NCI-H460 (cell line): ENCODE measurements around the gene MACROD2. TPM values are rescaled to one million over a fixed set of nuclear protein-coding genes. Genes with fewer than 3 reads are reported as not detected.

Source experiments
- DNase-seq: peaks from one replicate; pipeline ENCODE4 v3.0.0-alpha.2; 2016; ENCODE audit warnings: low read depth; ENCODE audit errors: extremely low read depth
- total RNA-seq: library from RNA; depleted of rRNA; stranded (reverse); fragments of >200 nt; shearing (Covaris generic); gene quantifications from 2 replicates; pipeline ENCODE4 v1.2.3, GENCODE V29; 2014

Gene MACROD2
- total RNA-seq, 1 experiment from 2014 or later: 2.0 TPM

DNA sequence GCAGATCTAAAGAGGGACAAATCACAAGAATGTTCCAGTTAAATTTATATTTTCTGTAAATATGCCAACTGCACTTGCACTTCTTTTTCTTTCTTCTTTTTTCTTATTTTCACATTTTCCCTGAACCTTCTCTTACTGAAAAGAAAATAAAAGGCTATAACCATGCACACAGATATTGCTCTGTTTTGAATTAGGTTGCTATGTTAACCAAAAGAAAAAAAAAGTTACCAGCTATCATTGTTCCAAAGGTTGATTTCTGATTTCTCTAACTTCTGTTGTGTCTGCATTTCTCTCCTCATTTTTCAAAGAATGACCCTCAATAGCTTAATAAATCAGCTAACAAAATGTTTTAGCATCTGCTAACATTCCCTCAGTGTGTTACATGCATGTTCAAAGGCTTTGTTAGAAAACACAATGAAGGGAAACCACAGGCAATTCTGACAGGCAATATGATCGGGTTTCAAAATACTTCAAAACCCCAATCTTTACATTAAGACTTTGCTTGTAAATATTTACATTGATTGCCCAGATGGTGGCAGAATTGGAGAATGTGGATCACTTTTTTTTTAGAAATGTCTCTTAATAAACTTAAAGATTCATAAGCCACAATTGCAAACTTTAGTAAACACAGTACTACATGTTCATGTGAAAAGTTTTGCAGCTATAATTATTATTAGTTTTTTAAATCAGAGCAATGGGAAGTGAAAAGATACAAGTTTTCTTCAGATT is 1270.4 kb downstream of the MACROD2 start:
- DNase-seq: no peak

DNA sequence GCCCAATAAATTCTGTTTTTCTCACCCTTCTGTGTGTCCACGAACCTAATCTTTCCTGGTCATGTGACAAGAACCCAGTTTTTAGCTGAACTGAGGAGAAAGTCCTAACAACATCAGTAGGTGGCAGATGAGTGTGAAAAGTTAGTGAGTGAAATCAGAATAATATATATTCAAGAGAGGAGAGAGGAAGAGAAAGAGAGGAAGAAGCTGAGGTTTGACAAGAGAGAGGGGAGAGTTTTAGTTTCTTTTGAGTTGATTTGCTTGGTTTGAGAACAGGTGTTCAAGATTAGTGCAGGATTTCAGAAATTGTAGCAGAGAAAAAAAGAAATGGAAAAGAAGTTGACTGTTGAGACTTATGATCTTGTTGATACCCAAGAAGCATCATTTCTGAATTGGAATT is 1272.6 kb downstream of the MACROD2 start:
- DNase-seq: no peak

DNA sequence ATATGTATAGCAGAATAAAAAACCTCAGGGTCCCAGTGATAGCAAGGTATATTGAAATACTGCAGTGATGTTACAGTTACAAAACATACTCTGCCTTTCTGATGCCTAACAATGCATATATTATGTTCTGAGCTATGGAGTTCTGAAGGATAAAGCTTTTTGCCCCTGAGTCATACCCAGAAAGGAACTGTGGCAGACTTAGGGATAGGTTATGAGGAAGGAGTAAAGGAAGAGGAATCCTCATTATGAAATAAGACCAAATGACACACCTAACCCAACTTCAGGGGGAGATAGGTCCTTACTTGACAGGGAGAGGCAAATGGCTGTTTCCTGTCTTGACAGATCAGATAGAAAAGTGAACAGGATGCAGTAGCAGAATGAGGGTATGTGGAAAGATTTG is 1282.7 kb downstream of the MACROD2 start:
- no peak for DNase-seq

DNA sequence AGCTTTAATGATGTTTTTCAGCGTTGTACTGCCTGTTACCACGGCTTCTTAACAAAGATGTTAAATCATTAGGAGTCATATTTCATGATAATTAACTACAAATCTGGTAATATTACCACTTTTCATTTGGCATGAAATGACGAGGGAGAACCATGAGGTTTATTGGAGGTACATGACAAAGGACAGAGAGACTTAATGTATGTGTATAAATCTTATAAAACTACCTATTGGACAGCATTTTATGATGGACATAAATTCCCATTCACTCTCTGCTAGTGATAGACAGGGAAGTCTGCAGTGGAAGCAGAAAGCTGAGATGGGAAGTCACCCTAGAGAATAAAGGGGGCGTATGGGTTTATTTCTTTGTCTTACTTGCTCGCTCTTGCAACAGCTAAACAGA is 1292.0 kb downstream of the MACROD2 start:
- no peak for DNase-seq

DNA sequence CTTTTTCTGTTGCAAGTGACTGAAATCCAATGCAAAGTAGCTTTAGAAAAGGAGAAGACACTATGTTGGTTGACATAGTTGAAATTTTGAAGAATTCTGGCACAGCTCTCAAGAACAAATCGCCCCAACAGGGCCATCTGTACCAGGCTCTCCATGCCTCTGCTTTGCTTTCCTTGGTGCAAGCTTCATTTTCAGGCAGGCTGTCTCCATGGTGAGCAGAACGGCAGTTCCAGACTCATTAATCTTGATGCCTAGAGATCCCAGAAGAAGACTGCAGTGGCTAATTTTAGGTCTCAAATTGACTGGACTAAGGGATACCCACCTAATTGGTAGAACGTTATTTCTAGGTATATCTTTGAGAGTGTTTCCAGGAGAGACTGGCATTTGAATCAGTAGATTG is 1292.8 kb downstream of the MACROD2 start:
- DNase-seq: no peak

DNA sequence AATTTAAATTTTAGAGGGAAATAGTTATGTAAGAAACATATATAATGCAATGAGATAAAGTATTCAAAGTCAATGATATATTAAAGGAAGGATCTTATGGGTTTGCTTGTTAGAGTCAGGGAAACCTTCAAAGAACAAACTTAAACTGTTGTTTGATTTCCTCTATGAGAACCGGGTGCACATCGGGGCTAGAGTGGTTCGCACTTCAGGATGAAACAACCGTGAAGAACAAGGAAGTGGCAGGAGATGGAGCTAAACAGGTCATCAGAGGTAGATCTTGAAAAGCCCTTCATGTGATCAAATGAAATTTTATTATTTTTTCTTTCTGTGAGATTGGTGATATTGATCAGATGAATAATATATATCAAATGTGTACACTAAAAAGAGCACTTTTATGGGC is 1294.0 kb downstream of the MACROD2 start:
- no peak for DNase-seq

DNA sequence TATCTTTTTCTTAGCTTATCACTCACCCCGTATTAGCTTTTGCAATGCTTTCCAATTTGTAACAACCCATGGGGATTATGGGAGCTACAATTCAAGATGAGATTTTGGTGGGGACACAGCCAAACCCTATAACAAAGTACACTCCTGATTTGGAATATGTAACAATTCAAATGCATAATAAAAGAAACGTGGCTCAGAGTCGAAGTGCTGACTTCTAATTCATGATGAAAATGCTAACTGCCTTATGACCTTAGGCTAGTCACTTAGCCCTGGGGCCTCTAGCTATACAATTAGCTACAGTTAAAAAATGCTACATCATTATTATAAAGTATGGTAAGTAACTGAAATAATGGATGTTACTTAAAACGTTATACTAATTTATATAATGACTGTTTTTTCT is 1297.1 kb downstream of the MACROD2 start:
- no peak for DNase-seq

DNA sequence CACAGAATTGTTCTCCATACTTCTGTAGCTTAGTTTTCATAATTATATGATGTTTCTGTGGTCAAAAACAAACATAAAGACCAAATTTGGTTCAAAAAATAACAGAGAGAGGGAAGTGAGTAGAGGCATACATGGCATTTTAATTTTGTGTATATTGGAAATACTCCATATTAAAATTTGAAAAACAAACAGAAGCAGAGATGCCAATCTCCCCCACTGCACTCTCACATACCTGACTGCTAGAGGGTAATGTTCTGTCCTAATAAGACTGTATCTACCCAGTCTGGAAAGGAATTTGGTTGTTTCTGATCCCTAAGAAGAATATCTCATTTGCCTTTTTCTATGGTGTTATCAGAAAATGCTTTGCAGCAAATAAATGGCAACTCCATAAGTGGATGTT is 1301.1 kb downstream of the MACROD2 start:
- DNase-seq: no peak

DNA sequence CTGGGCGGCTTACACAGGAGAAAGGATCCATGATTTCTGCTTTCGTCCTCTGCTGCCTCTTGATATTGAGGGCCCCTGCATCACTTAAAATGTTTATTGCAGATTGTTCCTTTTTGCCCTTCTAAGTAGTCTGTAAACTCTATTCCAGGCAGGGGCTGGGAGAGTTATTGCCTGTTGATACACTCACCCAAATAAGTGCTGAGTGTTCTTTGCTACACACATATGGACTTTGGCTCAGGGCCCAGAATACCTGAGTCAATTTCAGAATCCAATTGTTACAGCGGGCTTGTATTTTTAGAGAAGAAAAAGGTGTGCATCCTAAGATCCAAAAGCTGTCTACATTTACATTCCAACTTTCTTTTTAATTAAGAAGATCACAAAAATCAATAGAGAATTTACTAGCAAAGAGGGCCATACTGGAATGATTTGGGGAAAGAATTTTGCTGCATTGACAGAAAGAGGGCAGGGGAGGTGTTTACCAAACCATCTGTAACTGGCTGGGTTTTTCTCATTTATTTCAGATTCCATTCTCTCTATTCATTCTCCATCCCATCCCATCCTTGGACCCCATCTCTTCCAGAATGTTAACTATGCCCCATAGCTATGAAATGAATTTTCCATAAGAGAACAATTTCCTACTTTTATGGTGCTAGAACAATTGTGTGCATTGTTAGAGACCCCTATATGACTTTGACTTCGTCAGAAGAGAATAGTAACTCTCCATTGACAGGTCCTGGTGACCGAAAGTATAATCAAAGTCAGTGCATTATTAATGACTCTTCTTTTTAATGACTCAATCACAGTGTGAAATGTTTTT is 1302.0 kb downstream of the MACROD2 start:
- no peak for DNase-seq

DNA sequence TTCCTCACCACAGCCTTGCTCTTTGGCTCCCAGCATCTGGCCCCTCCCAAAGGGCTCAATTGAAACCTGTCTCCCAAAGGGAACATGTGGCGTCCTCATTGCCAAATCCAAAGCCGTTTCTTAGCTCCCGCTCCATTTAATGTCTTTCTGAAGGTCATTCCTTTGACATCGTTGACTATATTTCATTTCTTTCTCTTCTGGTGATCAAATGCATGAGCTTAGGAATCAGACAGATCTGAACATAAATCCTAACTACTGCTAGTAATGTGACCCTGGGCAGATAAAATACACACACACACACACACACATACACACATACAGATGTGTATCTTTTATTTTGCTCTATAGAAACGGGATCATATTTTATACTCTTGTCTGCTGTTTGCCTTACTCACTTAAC is 1306.8 kb downstream of the MACROD2 start:
- DNase-seq: no peak

DNA sequence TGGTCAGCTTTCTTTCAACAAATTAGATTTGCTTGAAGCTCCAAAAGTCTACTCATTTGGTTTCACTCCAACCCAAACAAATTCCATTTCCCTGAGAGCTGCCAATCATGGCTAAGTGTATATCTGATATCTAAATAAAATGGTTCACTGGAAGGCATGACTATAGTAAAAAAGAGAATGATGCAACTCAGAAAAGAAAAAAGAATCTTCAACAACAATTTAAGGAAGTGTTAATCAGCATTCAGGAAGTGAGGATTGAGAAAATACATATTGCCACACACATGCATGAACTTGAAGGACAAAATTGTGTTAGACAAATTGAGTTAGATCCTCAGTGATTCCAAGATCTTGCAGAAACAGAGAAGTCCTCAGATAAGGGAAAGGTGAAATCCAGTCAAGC is 1315.0 kb downstream of the MACROD2 start:
- DNase-seq: no peak

DNA sequence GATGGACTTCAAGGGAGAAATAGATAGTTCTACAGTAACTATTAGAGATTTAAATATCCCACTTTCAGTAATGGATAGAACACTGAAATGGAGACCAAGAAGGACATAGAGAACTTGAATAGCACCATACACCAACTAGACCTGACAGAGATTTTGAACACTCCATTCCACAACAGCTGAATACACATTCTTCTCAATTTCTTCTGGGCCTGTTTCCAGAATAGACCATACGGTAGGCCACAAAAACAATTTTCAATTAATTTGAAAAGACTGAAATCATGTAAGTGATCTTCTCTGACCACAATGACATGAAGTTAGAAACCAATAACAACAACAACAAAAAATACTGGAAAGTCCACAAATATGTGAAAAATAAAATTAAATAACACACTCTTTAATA is 1321.2 kb downstream of the MACROD2 start:
- DNase-seq: no peak

DNA sequence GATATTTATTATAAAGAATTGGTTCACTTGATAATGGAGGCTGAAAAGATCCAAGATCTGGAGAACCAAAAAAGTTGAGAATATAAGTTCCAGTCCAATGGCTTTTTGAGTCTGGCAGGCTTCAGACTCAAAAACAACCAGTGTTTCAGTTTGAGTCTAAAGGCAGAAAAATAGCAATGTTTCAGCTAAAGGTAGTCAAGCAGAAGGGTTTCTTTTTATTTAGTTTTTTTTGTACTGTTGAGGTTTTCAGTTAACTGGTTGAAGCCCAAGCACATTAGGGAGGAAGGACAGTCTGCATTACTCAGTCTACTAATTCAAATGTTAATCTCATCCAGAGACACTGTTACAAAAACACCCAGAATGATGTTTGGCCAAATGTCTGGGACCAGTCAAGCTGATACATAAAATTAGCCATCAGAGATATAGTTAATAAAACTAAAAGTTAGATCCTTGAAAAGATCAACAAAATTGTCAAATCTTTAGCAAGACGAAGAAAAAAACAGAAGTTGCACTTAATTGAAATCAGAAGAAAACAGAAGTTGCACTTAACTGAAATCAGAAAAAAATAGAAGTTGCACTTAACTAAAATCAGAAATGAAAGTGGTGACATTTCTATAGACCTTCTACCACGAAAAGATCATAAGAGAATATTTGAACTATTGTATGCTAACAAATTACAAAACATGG is 1322.4 kb downstream of the MACROD2 start:
- DNase-seq: no peak

DNA sequence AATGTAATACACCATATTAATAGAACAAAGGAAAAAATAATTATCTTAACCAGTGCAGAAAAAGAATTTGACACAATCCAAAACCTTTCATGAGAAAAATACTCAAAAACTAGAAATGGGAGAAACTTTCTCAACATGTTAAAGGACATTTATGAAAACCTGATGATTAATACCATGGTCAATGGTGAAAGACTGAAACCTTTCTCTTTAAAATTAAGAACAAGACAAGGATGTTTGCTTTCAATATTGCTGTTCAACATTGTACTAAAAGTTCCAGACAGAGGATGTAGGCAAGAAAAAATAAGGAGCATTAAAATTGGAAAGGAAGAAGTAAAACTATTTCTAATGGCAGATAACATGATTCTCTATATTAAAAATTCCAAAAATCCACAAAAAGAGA is 1323.4 kb downstream of the MACROD2 start:
- no peak for DNase-seq

DNA sequence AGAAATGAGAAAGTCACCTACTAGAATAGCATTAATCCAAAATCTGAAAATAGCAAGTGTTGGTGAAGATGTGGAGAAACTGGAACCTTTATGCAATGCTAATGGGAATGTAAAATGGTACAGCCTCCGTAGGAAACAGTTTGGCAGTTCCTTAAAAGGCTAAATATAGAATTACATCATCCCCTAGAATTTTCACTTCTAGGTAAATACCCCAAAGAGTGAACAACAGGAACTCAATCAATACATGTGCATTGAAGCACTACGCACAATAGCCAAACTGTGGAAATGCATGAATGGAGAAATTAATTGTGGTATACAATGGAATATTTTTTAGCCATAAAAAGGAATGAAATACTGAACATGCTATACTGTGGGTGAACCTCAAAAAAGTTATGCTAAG is 1324.1 kb downstream of the MACROD2 start:
- no peak for DNase-seq

DNA sequence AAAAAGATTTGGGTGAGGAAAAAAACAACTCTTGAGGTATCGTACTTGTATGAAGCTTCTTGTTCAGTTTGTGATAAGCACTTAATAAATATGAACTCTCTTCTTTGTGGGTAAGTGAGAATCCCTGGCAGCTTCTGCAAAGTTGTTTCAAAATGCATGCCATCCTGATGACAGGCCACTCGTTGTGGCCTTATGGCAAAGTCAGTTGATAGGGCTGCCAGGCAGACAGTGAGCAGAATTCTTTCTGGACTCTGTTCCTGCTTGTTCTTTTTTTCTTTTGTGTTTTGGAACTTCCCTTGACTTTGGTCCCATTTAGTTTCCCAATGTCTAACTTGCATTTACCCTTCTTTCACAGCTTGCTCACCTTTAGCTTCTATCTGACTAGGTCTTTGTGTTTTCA is 1325.6 kb downstream of the MACROD2 start:
- no peak for DNase-seq

DNA sequence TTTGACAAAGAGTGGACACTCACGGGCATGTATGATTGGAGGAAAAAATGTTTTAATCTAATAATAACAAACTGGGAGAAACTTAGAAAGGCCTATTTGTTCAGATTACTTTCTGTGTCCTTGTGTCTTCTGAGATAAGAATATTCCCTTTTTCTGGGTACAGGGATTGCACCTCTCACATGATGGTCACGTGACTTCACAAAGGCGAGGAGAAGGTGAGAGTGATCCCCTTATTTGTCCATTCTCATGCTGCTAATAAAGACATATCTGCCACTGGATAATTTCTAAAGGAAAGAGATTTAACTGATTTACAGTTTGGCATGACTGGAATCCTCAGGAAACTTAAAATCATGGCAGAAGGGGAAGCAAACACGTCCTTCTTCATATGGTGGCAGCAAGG is 1331.8 kb downstream of the MACROD2 start:
- no peak for DNase-seq

DNA sequence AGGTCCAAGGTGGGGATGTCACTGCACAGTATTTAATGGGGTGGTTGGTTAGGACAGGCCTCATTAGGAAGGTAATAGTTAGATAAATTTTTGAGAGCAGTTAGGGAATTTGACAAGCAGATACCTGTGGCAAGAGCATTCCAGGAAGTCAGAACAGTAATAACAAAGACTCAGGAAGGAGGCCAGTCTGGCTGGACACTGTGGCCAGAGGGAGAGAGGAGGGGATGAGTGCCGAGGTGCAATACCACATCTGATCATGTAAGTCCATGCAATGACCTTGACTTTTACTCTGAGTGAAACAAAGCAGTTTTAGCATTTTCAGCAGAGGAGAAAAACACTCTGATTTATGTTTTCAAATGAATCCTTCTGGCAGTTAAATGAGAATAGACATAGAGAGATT is 1332.8 kb downstream of the MACROD2 start:
- DNase-seq: no peak

DNA sequence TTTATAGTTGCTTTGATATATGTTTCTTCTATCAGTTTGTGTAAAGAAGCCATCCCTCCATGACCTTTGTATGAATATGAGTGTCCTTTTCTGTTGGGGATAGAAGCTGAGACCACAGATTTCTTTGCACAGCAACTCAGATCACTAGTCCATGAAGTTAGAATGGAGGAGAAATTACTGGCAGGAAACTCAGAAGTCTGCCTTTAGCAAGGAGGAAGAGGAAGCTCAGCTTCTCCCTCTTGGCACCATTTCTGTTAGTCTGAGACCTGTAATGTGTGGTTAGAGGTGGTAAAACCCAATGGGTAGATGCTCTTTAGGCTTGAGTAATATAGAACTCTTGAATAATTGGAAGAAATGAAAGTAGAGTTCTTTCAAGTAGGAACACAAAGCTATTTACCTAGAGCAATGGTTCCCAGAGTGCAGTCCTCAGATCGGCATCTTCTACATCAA is 1337.4 kb downstream of the MACROD2 start:
- no peak for DNase-seq

DNA sequence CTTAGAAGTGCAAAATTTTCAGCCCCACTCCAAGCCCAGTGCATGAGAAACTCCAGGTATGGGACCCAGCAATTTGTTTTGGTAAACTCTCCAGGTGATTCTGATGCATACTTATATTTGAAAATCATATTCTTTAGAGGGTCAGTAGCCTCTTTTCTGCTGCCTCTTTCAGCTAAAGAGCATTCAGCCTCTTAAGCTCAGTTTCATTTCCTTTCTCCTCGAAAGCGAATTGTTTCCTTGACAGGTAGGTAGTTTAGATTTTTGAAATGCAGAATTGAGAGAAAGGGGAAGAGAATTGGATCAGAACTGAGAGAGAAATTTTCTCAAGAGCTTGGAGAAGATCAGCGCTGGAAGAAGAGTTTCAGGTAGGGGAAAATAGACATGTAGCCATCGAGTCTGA is 1337.9 kb downstream of the MACROD2 start:
- DNase-seq: no peak

DNA sequence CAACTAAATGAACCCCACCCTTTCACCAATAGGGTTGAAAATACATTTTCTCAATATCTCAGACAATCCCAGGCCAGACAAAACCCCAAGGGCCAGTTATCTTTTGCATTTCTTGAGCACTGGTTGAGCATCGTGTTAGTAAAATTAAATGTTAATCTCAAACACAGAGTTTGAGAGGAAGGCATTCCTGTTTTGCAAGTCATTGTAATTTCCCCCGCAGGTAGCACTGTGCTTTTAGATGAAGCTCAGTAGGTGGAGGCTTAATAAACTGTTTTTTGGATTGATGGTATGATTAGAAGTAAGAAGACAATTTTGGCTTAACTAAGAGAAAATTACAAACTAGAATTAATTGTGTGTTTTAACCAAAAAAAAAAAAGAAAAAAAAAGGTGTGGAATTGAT is 1340.7 kb downstream of the MACROD2 start:
- no peak for DNase-seq

DNA sequence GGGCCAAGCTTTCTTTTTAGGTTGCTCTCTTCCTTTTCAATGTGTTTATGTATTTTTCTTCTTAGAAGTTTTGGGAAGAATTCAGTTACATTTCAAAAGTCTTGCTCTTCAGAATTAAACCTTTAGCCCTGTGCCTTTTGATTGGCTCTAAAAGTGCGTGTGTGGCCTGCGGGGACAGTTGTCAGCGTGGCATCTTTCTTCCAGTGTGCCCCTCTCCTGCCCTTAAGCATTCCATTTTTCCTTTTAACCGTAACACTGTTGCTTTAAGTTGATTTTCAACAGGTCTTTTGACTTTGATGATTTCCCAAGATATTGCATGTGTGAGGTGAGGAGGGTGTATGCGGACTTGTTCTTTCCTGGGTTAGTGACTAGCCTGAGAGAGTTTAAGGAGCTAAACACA is 1341.2 kb downstream of the MACROD2 start:
- no peak for DNase-seq
